Measurements from ENCODE around the gene GNL3L.
"Not testable (repeated sequence)": the region's sequence is repeated elsewhere in the genome, so short reads cannot be mapped to it uniquely, and the experiment has no call there.

Gene GNL3L

DNA sequence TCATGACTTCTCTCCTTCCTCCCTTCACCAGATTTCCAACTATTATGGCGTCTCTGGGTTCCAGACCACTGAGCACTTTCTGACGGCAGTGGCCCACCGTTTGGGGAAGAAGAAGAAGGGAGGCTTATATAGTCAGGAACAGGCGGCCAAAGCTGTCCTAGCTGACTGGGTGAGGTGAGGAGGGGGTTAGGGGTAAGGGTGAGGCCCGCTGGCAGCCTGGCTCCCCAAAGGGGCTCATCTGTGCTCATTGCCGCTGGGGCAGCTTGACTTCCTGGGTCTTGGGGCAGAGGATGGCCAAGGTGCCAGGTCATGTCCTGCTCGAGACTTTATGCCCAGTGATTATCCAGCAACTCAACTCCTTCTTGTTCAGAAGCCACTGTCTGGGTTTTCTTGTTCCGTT is 21.8 kb downstream of the GNL3L start:
- FAIRE-seq = no peak
- DNase-seq (ENCODE audit: insufficient read length, low spot score) = no peak

DNA sequence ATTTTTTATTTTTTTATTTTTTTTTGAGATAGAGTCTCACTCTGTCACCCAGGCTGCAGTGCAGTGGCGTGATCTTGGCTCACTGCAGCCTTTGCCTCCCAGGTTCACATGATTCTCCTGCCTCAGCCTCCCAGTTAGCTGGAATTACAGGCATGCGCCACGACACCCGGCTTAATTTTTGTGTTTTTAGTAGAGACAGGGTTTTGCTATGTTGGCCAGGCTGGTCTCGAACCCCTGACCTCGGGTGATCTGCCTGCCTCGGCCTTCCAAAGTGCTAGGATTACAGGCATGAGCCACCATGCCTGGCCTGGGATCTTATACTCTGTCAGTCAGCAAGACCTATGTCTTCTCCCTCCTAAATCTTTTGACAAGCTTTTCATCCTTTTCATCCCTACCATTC is 25.0 kb downstream of the GNL3L start:
- DNase-seq (ENCODE audit: insufficient read length, low spot score); FAIRE-seq: not testable (repeated sequence)

DNA sequence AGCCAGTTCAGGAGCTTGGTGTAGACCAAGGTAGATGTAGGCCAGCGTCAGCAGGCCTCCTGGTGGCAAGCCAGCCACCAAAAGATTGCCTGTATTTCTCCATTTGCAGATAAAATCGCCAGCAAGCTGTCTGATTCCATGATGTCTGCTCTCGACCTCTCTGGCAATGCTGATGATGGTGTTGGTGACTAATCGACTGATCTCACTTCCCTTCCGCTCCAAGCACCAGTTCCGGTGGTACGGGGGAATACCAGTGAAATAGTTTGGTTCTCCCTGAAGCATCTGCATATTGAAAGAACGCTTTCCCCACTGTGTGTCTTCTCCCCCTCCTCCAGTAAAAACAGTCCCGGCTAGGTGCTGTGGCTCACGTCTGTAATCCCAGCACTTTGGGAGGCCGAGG is 30.4 kb downstream of the GNL3L start:
- DNase-seq (ENCODE audit: insufficient read length, low spot score) = no peak
- no peak for FAIRE-seq

DNA sequence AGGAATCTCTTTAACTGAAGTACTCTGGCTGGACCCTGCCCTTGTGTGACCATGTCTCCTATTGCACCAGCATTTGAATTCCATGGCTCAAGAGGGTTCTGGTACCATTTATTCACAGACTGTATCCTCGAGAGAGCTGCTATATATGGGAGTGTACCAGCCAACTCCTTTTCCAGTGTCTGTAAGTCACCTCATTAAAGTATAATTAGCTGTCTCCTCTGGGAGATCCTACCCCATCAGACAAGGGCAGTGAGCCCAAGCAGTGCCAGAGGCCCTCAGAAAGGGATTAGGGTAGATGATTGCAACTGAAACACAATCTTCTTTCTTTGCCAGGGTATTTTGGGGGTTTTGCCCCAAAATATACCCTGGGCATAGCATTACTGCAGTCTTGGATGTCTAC is 31.6 kb downstream of the GNL3L start:
- no peak for DNase-seq (ENCODE audit: insufficient read length, low spot score)
- no peak for FAIRE-seq

DNA sequence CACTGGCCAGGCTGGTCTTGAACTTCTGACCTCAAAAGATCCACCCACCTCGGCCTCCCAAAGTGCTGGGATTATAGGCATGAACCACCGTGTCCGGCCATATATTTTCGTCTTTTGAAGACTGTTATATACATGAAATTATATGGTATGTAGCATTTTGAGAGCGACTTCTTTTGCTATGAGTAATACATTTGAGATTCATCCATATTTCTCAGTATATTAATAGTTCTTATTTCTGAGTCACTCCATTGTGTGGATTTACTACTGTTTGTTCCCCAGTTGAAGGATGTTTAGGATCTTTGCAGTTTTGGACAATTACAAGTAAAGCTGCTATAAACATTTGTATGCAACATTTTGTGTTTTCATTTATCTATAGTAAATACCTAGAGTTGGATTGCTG is 34.9 kb downstream of the GNL3L start:
- FAIRE-seq (no peak), DNase-seq (ENCODE audit: insufficient read length, low spot score) (no peak)

DNA sequence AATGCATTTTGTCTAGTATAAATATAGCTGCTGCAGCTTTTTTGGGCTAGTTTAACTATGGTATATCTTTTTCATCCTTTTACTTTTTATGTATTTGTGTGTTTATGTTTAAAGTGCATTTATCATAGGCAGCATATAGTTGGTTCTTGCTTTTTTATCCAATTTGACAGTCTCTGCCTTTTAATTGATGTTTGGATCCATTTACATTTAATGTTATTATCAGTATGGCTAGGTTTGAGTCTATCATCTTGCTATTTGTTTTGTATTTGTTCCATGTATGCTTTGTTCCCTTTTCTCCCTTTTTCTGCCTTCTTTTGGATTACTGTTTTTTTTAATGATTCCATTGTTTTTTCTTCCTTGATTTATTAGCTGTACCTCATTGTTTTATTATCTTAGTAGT is 40.3 kb downstream of the GNL3L start:
- FAIRE-seq = no peak
- DNase-seq (ENCODE audit: insufficient read length, low spot score) = no peak

DNA sequence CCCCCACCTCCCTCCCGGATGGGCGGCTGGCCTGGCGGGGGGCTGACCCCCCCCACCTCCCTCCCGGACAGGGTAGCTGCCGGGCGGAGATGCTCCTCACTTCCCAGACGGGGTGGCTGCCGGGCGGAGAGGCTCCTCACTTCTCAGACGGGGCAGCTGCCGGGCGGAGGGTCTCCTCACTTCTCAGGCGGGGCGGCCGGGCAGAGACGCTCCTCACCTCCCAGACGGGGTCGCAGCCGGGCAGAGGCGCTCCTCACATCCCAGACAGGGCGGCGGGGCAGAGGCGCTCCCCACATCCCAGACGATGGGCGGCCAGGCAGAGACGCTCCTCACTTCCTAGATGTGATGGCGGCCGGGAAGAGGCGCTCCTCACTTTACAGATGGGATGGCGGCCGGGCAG is 42.6 kb downstream of the GNL3L start:
- not testable (repeated sequence) for DNase-seq (ENCODE audit: insufficient read length, low spot score); FAIRE-seq

DNA sequence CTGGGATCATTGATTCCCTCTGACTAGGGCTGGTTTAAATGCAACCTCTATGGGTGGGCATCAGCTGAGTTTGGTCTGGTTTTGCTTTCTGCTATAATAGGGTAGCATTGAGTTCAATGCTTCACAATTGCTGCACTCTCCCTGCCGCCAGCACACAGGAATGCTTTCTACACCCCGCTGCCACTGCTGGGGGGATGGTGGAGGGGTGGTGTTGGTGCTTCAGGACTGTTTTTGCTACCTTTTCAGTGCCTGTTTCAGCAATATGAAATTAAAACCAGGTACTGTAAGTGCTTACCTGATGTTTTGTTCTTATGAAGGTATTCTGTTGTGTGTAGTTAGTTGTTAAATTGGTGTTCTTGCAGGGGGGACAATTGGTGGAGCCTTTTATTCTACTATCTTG is 67.7 kb downstream of the GNL3L start:
- FAIRE-seq (no peak), DNase-seq (ENCODE audit: insufficient read length, low spot score) (no peak)

DNA sequence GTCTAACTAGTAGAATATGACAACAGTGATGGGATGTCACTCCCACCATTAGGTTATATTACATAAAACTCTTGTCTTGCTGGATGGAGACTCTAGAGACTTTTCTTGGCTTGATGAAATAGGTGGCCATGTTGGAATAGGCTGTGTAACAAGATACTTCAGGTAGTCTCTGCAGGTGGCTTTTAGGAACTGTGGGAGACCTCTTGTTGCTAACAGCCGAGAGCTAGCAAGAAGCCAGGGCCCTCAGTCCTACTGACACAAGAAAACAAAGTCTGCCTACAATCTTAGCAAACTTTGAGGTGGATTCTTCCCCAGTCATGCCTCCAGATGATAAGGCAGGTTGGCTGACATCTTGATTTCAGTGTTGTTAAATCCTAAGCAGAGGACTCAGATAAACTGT is 72.5 kb downstream of the GNL3L start:
- no peak for DNase-seq (ENCODE audit: insufficient read length, low spot score)
- FAIRE-seq = no peak

Measured in GM19239 (cell line).